GM18505 (cell line): Measurements from ENCODE around the gene SEC14L1.
"Not testable (repeated sequence)": the region's sequence is repeated elsewhere in the genome, so short reads cannot be mapped to it uniquely, and the experiment has no call there.

Experiments
- ATAC-seq: cut with Tn5 transposase; IDR thresholded peaks from one replicate; pipeline ENCODE4 v1.9.1; 2021; ENCODE audit not compliant: unreplicated experiment
- POLR2A ChIP-seq: IDR thresholded peaks from 4 replicates; pipeline ENCODE4 v1.6.1; 2011; ENCODE audit warnings: borderline replicate concordance; ENCODE audit not compliant: insufficient read depth, insufficient read length; ENCODE audit errors: extremely low read depth

The SEC14L1 gene

GRCh38 chr17:77151186-77151585, 10.4 kb downstream of the SEC14L1 start:
- ATAC-seq: no peak
- no peak for TF ChIP-seq POLR2A

GRCh38 chr17:77152056-77152455, 11.3 kb downstream of the SEC14L1 start:
- ATAC-seq: not testable (repeated sequence)

- no peak for TF ChIP-seq POLR2A
- no peak for ATAC-seq
Observed at GRCh38 chr17:77153472-77153871, 12.7 kb downstream of the SEC14L1 start.

GRCh38 chr17:77153999-77154586, 13.3 kb downstream of the SEC14L1 start:
- TF ChIP-seq POLR2A: no peak
- no peak for ATAC-seq

- no peak for TF ChIP-seq POLR2A
- no peak for ATAC-seq
Observed at GRCh38 chr17:77155125-77155524, 14.4 kb downstream of the SEC14L1 start.

GRCh38 chr17:77157766-77158165, 17.0 kb downstream of the SEC14L1 start:
- ATAC-seq: not testable (repeated sequence)

GRCh38 chr17:77160091-77160874, 19.5 kb downstream of the SEC14L1 start:
- TF ChIP-seq POLR2A: no peak
- ATAC-seq: no peak

- TF ChIP-seq POLR2A: no peak
- ATAC-seq: no peak
Observed at GRCh38 chr17:77160875-77161530, 20.2 kb downstream of the SEC14L1 start.

- no peak for TF ChIP-seq POLR2A
- ATAC-seq: no peak
Observed at GRCh38 chr17:77161953-77162352, 21.2 kb downstream of the SEC14L1 start.

- no peak for ATAC-seq
- TF ChIP-seq POLR2A: no peak
Observed at GRCh38 chr17:77163001-77163400, 22.2 kb downstream of the SEC14L1 start.

GRCh38 chr17:77163511-77164280, 22.9 kb downstream of the SEC14L1 start:
- TF ChIP-seq POLR2A: no peak

GRCh38 chr17:77164483-77165091, 23.8 kb downstream of the SEC14L1 start:
- ATAC-seq: no peak
- no peak for TF ChIP-seq POLR2A

More at GRCh38 chr17:77163511-77164280, 22.9 kb downstream of the SEC14L1 start:
- no peak for ATAC-seq

- TF ChIP-seq POLR2A: no peak
- ATAC-seq: no peak
Observed at GRCh38 chr17:77165577-77165976, 24.8 kb downstream of the SEC14L1 start.

- no peak for ATAC-seq
- TF ChIP-seq POLR2A: no peak
Observed at GRCh38 chr17:77167472-77168306, 26.9 kb downstream of the SEC14L1 start.
